Activated CD4-positive, alpha-beta T cell treated with anti-CD3 and anti-CD28 coated beads for 4 hours (primary cell): ENCODE data around the gene SIT1.

Experiments
- DNase-seq, 2 donors: peaks; one replicate each; pipeline ENCODE4 v3.0.0-alpha.2; 2020

Gene SIT1

GRCh38 chr9:35650341-35651158 lies at the start of gene SIT1:
Gene SIT1 (minus strand): TSS chr9:35650931. CDS start chr9:35650853, 78 bp downstream.
- DNase-seq = no peak

DNA sequence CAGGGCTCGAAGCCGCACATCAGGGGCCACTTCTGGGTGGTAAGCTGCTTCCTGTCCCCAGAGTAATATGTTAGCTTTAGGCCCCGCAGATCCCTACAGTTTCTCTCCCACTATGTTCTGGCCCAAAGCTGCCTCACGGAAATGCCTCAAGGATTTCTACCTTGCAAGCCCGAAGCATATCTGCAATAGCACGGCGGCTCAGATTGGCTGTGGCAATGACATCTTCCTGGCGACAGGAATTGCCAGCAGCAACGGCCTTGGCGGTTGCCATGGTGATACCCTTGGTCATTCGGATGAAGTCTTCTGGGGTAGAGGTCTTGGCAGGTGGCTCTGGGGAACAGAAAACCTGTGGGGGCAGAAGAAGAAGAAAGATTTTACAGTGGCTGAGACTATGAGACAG lies 49.3 kb upstream of the SIT1 start:
- no peak for DNase-seq

GRCh38 chr9:35698231-35698630 lies 47.5 kb upstream of the SIT1 start:
- no peak for DNase-seq

- DNase-seq = no peak
Measured at GRCh38 chr9:35697486-35697885, 46.8 kb upstream of the SIT1 start.

DNA sequence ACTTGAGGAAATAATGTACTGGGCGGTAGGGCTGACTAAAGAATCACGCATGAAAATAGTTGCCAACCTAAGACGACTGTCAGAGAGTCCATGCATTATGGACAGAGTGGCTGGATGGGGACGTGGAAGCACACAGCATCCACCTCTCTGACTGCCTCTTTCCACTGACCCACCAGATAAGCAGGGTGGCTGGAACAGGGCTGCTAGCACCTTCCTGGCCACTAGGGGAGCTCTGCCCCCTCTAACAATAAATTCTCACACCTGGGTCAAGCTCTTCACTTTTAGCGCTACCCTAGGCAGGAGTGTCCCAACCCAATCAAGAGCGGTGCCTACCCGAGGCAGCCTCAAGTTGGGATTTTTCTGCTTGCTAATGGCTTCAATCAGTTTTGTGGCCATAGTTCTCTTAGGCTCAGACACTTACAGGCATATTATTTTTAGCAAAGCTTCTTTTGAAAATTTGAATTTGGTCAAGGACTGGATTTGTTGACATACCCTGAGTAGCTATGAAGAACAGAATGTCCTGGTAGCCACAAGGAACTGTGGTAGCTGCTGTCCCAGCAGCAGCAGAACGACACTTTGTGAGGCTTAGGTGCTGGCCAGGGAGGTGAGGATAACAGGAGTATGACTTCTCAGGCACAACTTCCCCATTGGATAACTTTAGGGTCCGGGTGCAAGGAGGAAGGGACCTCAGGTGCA lies 45.9 kb upstream of the SIT1 start:
- peak; percentile 46 to 54 for DNase-seq

GRCh38 chr9:35695943-35696401 lies 45.2 kb upstream of the SIT1 start:
- no peak for DNase-seq

- no peak for DNase-seq
Measured at GRCh38 chr9:35691757-35692301, 41.1 kb upstream of the SIT1 start.

GRCh38 chr9:35691334-35691650 lies 40.6 kb upstream of the SIT1 start:
- no peak for DNase-seq

- peak; percentile 15 to 36 for DNase-seq
Measured at GRCh38 chr9:35690614-35691333, 40.0 kb upstream of the SIT1 start.

GRCh38 chr9:35690294-35690613 lies 39.5 kb upstream of the SIT1 start:
- DNase-seq = no peak

GRCh38 chr9:35689542-35690293 lies 39.0 kb upstream of the SIT1 start, which contains the start of gene TPM2:
Gene TPM2 (minus strand): TSS chr9:35689925. CDS start chr9:35689817, 108 bp downstream.
- DNase-seq = no peak

DNA sequence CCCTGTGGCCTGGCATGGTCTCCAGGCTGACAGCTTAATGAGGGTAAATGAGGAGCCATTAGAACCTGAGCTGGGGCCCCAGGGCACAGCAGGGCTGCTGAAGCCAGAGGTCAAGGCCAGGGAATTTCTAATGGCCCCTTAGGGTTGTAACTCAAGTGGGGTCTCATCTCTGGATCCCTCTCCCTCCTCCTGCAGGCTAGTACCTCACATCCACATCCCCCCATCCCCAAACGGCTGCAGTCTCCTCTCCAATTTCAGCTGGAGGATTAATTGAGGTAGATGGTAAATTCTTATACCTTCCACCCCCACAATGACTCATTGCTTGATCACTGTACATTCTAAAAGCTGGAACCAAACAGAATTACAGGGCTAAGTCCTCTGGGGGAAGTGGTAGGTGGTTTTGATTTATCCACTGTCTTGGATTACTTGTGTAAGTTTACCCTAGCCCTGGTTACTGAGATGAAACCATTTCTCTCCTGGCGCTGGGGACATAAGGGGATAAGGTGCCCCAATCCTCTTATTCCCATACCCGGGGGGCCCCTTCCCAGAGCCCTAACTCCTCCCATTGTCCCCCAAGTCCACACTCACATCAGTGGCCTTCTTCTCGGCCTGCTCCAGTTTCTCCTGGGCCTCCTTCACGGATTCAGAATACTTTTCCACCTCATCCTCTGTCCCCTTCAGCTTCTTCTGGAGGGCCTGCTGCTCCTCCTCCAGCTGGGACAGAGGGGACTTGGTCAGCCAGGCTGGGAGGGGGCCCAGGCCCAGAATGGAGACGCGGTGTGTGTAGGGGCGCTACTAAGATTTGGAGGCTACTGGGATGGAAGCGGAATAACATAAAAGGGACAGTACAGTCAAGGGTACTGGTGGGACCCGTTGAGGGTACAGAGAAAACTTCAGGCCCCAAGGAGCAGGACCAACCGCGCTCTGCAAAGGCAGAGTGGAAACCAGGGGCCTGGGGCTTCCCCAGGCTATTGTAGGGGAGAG lies 38.1 kb upstream of the SIT1 start:
- no peak for DNase-seq

- no peak for DNase-seq
Measured at GRCh38 chr9:35687972-35688557, 37.3 kb upstream of the SIT1 start.

GRCh38 chr9:35687306-35687705 lies 36.6 kb upstream of the SIT1 start:
- no peak for DNase-seq

- no peak for DNase-seq
Measured at GRCh38 chr9:35686222-35687203, 35.8 kb upstream of the SIT1 start.

GRCh38 chr9:35685506-35685905 lies 34.8 kb upstream of the SIT1 start:
- DNase-seq = no peak

- DNase-seq = no peak
Measured at GRCh38 chr9:35684921-35685320, 34.2 kb upstream of the SIT1 start.

DNA sequence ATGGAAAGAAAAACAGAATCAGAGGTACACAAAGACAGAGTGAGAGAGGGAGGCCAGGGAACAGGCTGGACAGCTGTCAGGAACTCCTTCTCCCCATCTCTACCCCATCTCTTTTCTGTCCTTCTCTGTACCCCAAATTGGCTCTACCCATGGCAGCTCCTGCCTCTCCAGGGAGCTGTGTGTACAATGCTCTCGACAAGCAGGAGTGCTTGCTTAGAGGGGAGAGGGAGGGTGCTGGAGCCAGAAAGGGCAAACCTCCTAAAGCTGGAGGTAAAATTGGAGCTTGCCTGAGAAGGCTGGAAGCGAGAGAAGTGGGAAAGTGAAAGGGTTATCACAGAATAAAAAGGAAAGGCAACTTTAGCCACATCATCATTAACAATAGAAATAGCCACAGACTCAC lies 32.6 kb upstream of the SIT1 start:
- DNase-seq = no peak

- DNase-seq = no peak
Measured at GRCh38 chr9:35682520-35683315, 32.0 kb upstream of the SIT1 start.
